Measurements from ENCODE around the gene KRTAP5-8. TPM values are rescaled to one million over a fixed set of nuclear protein-coding genes. Genes with fewer than 3 reads are reported as not detected.

KRTAP5-8 gene
- total and polyA plus RNA-seq, 2 of the 4 experiments (the other 2 are of a cell fraction): 0.07 TPM; not detected in 1

GRCh38 chr11:71535825-71536224, 2.0 kb upstream of the KRTAP5-8 start:
- Histone ChIP-seq H3K4me3 (ENCODE audit: insufficient read depth, low read depth, low read length) (no peak overlapping the region), H3K36me3 (ENCODE audit: control insufficient read depth, insufficient read depth, low read length) (no peaks in the 10 kb centered on the region), H3K18ac (ENCODE audit: low read depth, low read length) (no peak overlapping the region), H2BK15ac (ENCODE audit: low read depth, low read length) (no peak overlapping the region), H3K56ac (ENCODE audit: extremely low read depth, insufficient read depth, low read length) (no peak overlapping the region), H2AK9ac (replicated peaks; ENCODE audit: low read depth, low read length, poor library complexity) (no peak overlapping the region), H4K8ac (ENCODE audit: low read depth in 2 of 2, low read length in 2 of 2) (no peak overlapping the region), H2BK120ac (ENCODE audit: low read depth, low read length) (no peak overlapping the region), H2BK5ac (ENCODE audit: low read depth, low read length, poor library complexity, severe bottlenecking) (no peak overlapping the region), H2AK5ac (ENCODE audit: low read depth, low read length) (no peak overlapping the region), H3K4me2 (ENCODE audit: low read depth, low read length) (no peak overlapping the region), H3K9me1 (ENCODE audit: insufficient read depth, low read length) (no peaks in the 10 kb centered on the region), H3K4ac (ENCODE audit: low read depth, low read length) (no peak overlapping the region), H3K27me3 (ENCODE audit: control insufficient read depth, insufficient read depth, low read length) (peaks cover 10% of the 10 kb centered on the region), H4K91ac (ENCODE audit: insufficient read depth, low read depth, low read length) (no peak overlapping the region), H4K20me1 (ENCODE audit: insufficient read depth, low read length) (no peaks in the 10 kb centered on the region), H3K9me3 (ENCODE audit: control insufficient read depth, insufficient read depth, low read length) (no peaks in the 10 kb centered on the region), H3K9ac (ENCODE audit: low read depth, low read length) (no peak overlapping the region), H3K23ac (ENCODE audit: low read depth, low read length) (no peak overlapping the region), H2AFZ (replicated peaks; ENCODE audit: low read length, poor library complexity) (no peak overlapping the region), H3K4me1 (ENCODE audit: control insufficient read depth, insufficient read depth, low read length) (no peaks in the 10 kb centered on the region), H2BK20ac (ENCODE audit: low read depth, low read length) (no peak overlapping the region), H4K5ac (ENCODE audit: low read depth, low read length) (no peak overlapping the region), H3K79me1 (ENCODE audit: low read depth in 1 of 2, low read length in 2 of 2) (no peaks in the 10 kb centered on the region), H3K27ac (ENCODE audit: insufficient read depth, low read length) (no peak overlapping the region), H3K14ac (replicated peaks; ENCODE audit: low read depth, low read length) (no peak overlapping the region)
- 86% methylated on average over 1 of the region's 9 CpGs; no CpG with 5 or more reads in 1 of the 2 experiments for WGBS, 2 experiments (ENCODE audit: extremely low coverage in 2 of 2, insufficient read length in 1 of 2)
- ChIA-PET CTCF (no interaction called here), POLR2A (ENCODE audit: unreplicated experiment) (no interaction called here)
- no TSS peak for BruUV-seq (replicated peaks)
- ATAC-seq (ENCODE audit: low read depth) (no peak), DNase-seq (no peak)
- dilution Hi-C loops (cut with HindIII; ENCODE audit: low sequenced_read_pairs, unreplicated experiment) (no loop called here), intact Hi-C loops (cut with micrococcal nuclease) (no loop called here), in situ Hi-C loops (cut with MboI; ENCODE audit: low sequenced_read_pairs) (no loop called here)
- TF ChIP-seq CEBPB (IDR thresholded peaks at IDR 0.05; ENCODE audit: low read depth, low read length): no peak
- no peak for TF ChIP-seq ELK1 (IDR thresholded peaks at IDR 0.05; ENCODE audit: borderline replicate concordance, low read depth, low read length)
- no peak for TF ChIP-seq RAD21 (IDR thresholded peaks at IDR 0.05; ENCODE audit: low read length)
- no peak for TF ChIP-seq FOS (IDR thresholded peaks at IDR 0.05; ENCODE audit: low read depth, low read length)
- TF ChIP-seq MXI1 (IDR thresholded peaks at IDR 0.05; ENCODE audit: borderline replicate concordance, low read depth, low read length): no peak
- TF ChIP-seq MAZ (IDR thresholded peaks at IDR 0.05; ENCODE audit: borderline replicate concordance, low read depth, low read length): no peak
- no peak for TF ChIP-seq RCOR1 (IDR thresholded peaks at IDR 0.05; ENCODE audit: insufficient replicate concordance, low read length)
- no peak for TF ChIP-seq NFE2L2 (IDR thresholded peaks at IDR 0.05; ENCODE audit: low read depth, low read length)
- no peak for TF ChIP-seq MAFK (IDR thresholded peaks at IDR 0.05; ENCODE audit: low read depth, low read length)
- no peak for TF ChIP-seq SMC3 (IDR thresholded peaks at IDR 0.05; ENCODE audit: low read depth, low read length)
- TF ChIP-seq CHD1 (IDR thresholded peaks at IDR 0.05; ENCODE audit: low read depth, low read length): no peak
